AG04449 (cell line): ENCODE data around the gene DEPP1.

Source experiments
- CTCF ChIA-PET: fragments of 350-600 bp; formaldehyde crosslinking; extraction: SDS; loops from one replicate; lab custom pipeline; 2021; ENCODE audit warnings: antibody characterized with exemption; lab: Yijun Ruan, JAX
- POLR2A ChIA-PET: fragments of 400-600, 350-600 bp; formaldehyde crosslinking; extraction: SDS; loops from one replicate; lab custom pipeline; 2020; ENCODE audit warnings: antibody characterized with exemption, inconsistent platforms; lab: Yijun Ruan, JAX
- DNase-seq: peaks from one replicate; pipeline ENCODE4 v3.0.0-alpha.2; 2010; ENCODE audit warnings: low read depth, low spot score
- H3K4me3 ChIP-seq: 2 replicates; pipeline ENCODE4 v1.5.1; 2011; ENCODE audit warnings: low read depth, mild to moderate bottlenecking, control low read depth, low read length
- TF ChIP-seq, protein P1 (sequence below): IDR thresholded peaks from one replicate; pipeline ENCODE4 v1.5.1; 2011; ENCODE audit warnings: mild to moderate bottlenecking, moderate library complexity, low read length, control low read depth, inconsistent platforms; ENCODE audit not compliant: insufficient read depth; ENCODE audit errors: missing control alignments

Gene DEPP1

DNA sequence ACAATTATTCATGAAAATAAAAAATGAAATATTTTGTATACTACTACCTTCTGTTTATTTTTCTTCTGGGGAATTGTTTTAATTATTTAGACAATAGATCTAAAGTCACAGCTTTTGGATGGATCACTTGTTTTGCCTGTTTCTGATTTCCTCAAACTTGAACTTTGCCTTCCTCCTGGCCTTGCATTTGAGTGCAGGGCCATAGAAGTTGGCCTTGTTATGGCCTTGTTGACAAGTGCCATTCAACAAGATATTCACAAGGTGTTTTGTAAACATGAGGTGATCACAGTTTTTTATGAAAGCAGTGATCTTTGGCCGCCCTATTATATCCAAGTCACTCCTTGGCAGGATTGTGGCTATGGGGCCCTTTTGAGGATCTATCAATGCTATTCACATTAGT is 26.7 kb upstream of the DEPP1 start:
- ChIA-PET CTCF (interaction anchor here (1.1 to 9.5 kb wide), 3 partner anchors 72 to 245 kb away, joined by 3 to 95 read pairs (median 9); no protein-coding TSS in a partner anchor), POLR2A (no interaction called here)
- H3K4me3 ChIP-seq, result no peak overlapping the region
- TF ChIP-seq, protein P1, sequence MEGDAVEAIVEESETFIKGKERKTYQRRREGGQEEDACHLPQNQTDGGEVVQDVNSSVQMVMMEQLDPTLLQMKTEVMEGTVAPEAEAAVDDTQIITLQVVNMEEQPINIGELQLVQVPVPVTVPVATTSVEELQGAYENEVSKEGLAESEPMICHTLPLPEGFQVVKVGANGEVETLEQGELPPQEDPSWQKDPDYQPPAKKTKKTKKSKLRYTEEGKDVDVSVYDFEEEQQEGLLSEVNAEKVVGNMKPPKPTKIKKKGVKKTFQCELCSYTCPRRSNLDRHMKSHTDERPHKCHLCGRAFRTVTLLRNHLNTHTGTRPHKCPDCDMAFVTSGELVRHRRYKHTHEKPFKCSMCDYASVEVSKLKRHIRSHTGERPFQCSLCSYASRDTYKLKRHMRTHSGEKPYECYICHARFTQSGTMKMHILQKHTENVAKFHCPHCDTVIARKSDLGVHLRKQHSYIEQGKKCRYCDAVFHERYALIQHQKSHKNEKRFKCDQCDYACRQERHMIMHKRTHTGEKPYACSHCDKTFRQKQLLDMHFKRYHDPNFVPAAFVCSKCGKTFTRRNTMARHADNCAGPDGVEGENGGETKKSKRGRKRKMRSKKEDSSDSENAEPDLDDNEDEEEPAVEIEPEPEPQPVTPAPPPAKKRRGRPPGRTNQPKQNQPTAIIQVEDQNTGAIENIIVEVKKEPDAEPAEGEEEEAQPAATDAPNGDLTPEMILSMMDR, result no peak
- DNase-seq, result no peak

DNA sequence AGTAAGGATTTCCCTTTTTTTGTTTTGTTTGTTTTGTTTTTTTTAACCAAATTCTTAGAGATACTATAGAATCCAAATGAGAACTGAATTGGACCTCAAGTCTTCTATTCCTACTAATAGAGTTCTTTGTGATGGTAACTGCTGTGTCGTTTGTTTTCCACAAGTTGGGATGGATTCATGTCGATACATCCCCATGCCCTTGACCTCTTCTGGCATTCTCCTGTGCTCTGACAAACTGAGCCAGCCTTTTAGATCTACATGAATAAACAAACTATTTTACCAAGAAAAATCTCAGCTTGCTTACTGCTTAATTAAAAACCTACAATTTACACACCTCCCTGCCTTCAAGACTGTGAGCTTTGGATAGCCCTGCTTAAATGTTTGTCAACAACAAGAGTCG is 26.1 kb upstream of the DEPP1 start:
- CTCF ChIA-PET, result interaction anchor here (2.2 to 9.5 kb wide), 2 partner anchors 71 to 230 kb away, joined by 9 to 95 read pairs; no protein-coding TSS in a partner anchor
- H3K4me3 ChIP-seq, result no peak overlapping the region
- TF ChIP-seq, protein P1, result no peak
- POLR2A ChIA-PET, result no interaction called here
- DNase-seq, result no peak

DNA sequence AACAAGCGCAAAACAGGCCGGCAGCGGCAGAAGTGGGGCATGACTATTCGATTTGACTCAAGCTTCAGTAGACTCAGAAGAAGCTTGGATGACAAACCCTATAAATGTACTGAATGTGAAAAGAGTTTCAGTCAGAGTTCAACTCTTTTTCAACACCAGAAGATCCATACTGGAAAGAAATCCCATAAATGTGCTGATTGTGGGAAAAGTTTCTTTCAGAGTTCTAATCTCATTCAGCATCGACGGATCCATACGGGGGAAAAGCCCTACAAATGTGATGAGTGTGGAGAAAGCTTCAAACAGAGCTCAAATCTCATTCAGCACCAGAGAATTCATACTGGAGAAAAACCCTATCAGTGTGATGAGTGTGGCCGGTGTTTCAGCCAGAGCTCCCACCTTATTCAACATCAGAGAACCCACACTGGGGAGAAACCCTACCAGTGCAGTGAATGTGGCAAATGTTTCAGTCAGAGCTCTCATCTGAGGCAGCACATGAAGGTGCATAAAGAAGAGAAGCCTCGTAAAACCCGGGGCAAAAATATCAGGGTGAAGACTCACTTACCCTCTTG is 24.9 kb upstream of the DEPP1 start:
- DNase-seq, result no peak
- TF ChIP-seq, protein P1, result no peak
- ChIA-PET CTCF (interaction anchor here (1.3 to 9.5 kb wide), 4 partner anchors 41 to 232 kb away, joined by 3 to 95 read pairs (median 6); no protein-coding TSS in a partner anchor), POLR2A (no interaction called here)
- H3K4me3 ChIP-seq, result no peak overlapping the region

DNA sequence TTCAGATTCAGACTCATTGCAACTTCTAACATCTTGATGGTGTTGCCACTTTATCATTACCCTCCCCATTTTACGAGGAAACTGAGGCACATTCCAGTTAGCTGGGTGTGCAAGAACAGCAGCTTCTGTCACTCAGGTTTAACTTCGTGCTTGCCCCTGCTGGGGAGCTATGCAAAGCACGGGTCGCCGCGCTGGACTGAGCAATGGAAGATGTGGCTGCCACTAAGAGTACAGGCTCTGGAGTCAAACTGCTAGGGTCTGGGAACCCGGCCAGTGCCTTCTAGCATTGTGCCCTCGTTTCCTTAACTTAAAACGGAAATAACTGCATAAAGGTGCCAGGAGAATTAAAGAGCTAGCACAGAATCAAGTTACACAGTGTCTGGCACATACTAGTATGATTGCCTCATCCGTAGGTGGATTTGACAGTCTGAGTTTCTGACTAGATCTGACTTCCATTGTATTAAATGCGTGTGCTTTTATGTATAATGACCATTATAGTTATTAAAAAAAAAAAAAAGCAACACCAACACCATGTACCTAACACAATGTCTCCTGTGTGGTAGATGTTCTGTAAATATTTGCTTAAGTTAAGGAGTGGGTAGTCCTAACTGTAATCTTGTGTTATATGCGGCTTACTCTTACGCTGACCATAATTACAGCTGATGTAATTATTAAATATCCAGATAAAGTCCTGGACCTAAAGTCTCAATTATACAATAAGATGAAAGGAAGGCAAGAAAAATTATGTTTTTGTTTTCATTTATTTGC is 23.0 kb upstream of the DEPP1 start:
- H3K4me3 ChIP-seq, result peak overlapping the region; percentile 72
- DNase-seq, result no peak
- TF ChIP-seq, protein P1, result peak; percentile 31
- ChIA-PET CTCF (interaction anchor here (9.5 kb wide), 1 partner anchor 68 kb away, joined by 95 read pairs; no protein-coding TSS in a partner anchor), POLR2A (interaction anchor here (0.6 to 1.9 kb wide), 6 partner anchors 13 to 926 kb away, joined by 3 to 9 read pairs (median 5); partner anchors contain the start of gene DEPP1)

DNA sequence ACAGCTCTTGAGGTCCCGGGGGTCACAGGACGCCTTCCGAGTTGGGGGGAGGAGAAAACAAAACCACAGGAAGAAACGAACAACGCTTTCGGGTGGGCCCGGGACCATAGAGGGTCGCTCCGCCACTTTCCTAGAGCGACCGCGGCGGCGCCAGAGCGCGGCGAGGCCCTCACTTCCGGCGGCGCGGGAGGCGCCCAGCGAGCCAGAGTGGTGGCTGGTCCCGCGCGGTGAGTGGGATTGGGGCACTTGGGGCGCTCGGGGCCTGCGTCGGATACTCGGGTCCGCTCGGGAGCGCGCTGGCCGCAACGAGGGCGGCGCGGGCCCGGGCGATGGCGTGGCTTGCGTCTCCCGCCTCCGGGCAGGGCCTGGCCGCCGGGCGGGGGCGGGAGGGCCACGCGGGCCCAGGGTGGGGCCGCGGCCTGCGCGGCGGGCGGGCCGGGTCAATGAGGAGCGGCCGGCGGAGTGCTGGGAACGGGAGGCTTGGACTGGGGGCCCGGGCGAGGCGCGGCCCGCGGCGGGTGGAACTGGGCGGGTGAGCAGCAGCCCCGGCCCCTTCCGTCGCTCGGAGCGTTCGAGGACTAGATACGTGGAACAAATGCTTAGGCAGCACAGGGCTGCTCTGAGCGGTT is 22.3 kb upstream of the DEPP1 start, which contains the start of gene ZNF22:
ZNF22 (plus strand) TSS at position 172 of the 629 bp plus-strand sequence. CDS start 2,446 bp downstream, outside the sequence.
- ChIA-PET POLR2A (interaction anchor here (1.2 to 1.9 kb wide), 3 partner anchors 19 to 68 kb away, joined by 5 to 9 read pairs (median 7); partner anchors contain the start of gene DEPP1), CTCF (interaction anchor here (1.0 to 9.5 kb wide), 4 partner anchors 22 to 123 kb away, joined by 3 to 95 read pairs (median 4); partner anchors contain the start of gene DEPP1)

More for the DNA sequence above, 22.3 kb upstream of the DEPP1 start, which contains the start of gene ZNF22:
- TF ChIP-seq, protein P1, result no peak
- peak within 1 kb of the TSS; percentile 72 for H3K4me3 ChIP-seq
- DNase-seq, result no peak
